K562 (cell line): ENCODE data around the gene RNF213. TPM values are rescaled to one million over a fixed set of nuclear protein-coding genes. Genes with fewer than 3 reads are reported as not detected.

Experiments used
- CAMTA2 ChIP-seq: fragments of 250-450 bp; sonication (Bioruptor Pico); conservative IDR thresholded peaks from 2 replicates; pipeline ENCODE4 v1.5.1; 2022
- KDM2B ChIP-seq: fragments of 250-450 bp; sonication (Bioruptor Pico); IDR thresholded peaks from 2 replicates; pipeline ENCODE4 v1.8.0; 2021; ENCODE audit warnings: mild to moderate bottlenecking, moderate library complexity
- PHF21A ChIP-seq: fragments of 450-650 bp; IDR thresholded peaks from 2 replicates; pipeline ENCODE4 v1.6.1; 2017; ENCODE audit warnings: low read depth, borderline replicate concordance
- RAD51 ChIP-seq: fragments of 450-650 bp; IDR thresholded peaks from 2 replicates; pipeline ENCODE4 v1.7.1; 2016; ENCODE audit warnings: low read depth, mild to moderate bottlenecking, borderline replicate concordance
- SAFB2 ChIP-seq: fragments of 200-400 bp; formaldehyde crosslinking; IDR thresholded peaks from 2 replicates; pipeline ENCODE4 v1.6.1; 2018; ENCODE audit warnings: borderline replicate concordance, low read length, low read depth, moderate library complexity; ENCODE audit not compliant: severe bottlenecking
- SIN3A ChIP-seq, 2 experiments: fragments of 150-350 bp in 1 of 2; IDR thresholded peaks; 2 replicates each; pipeline ENCODE4 v1.6.1; 2011 to 2016; ENCODE audit warnings: borderline replicate concordance in 2 of 2, low read depth in 2 of 2, low read length in 2 of 2, mild to moderate bottlenecking in 2 of 2, moderate library complexity in 2 of 2; ENCODE audit not compliant: control insufficient read depth in 1 of 2
- ZNF3 ChIP-seq: fragments of 250-450 bp; sonication (Bioruptor Pico); IDR thresholded peaks from 2 replicates; pipeline ENCODE4 v1.5.0; 2021; ENCODE audit warnings: mild to moderate bottlenecking, moderate library complexity
- ZNF76 ChIP-seq: fragments of 250-450 bp; sonication (Bioruptor Pico); IDR thresholded peaks from 2 replicates; pipeline ENCODE4 v1.4.0; 2020; ENCODE audit warnings: mild to moderate bottlenecking, moderate library complexity, borderline replicate concordance
- polyA plus RNA-seq, 8 experiments: library from polyadenylated mRNA; depleted of rRNA in 4 of 8; stranded (reverse) in 5 of 8; unstranded in 3 of 8; fragments of >200 nt; fragmentation: Nextera tagmentation in 2 of 8; fragmentation: Illumina TruSeq in 1 of 8; extraction: Ambion mirVana in 2 of 8; extraction: Trizol in 1 of 8; gene quantifications; 2 replicates each; pipeline versions ENCODE4 v1.2.1 to v1.2.3, GENCODE V29; 2011 to 2014; ENCODE audit warnings: inconsistent platforms in 1 of 8, missing spikeins in 1 of 8
- total RNA-seq, 7 experiments: library from RNA; depleted of rRNA in 6 of 7; stranded (reverse); fragments of >200 nt in 6 of 7; fragmentation: Illumina TruSeq in 2 of 7; extraction: Trizol in 2 of 7; gene quantifications; 2 replicates each; pipeline versions ENCODE4 v1.2.1 to v1.2.3, GENCODE V29; 2011 to 2021; ENCODE audit warnings: low replicate concordance in 1 of 7
- TF ChIP-seq, protein P1 (sequence below), 2 experiments: fragments of 450-650 bp; formaldehyde crosslinking in 1 of 2; IDR thresholded peaks; 2 replicates each; pipeline versions ENCODE4 v1.4.0 to v1.6.1; 2014 to 2020; ENCODE audit warnings: mild to moderate bottlenecking in 2 of 2, borderline replicate concordance in 1 of 2, low read depth in 1 of 2
- TF ChIP-seq, protein P2 (sequence below): sonication (generic); formaldehyde crosslinking; IDR thresholded peaks from 2 replicates; pipeline ENCODE4 v1.8.0; 2022; ENCODE audit warnings: missing genetic modification reagents, mild to moderate bottlenecking, moderate library complexity, borderline replicate concordance
- TF ChIP-seq, protein P3 (sequence below): sonication (generic); formaldehyde crosslinking; IDR thresholded peaks from 2 replicates; pipeline ENCODE4 v1.9.0; 2022; ENCODE audit warnings: mild to moderate bottlenecking, missing genetic modification reagents
- TF ChIP-seq, protein P4 (sequence below): fragments of 250-450 bp; sonication (Bioruptor Pico); IDR thresholded peaks from 2 replicates; pipeline ENCODE4 v1.4.0; 2020; ENCODE audit warnings: mild to moderate bottlenecking

Gene RNF213
- total and polyA plus RNA-seq, 9 of the 15 experiments (the other 6 are each of a cell fraction or from before 2014, with no cell fraction given), result 5.3 to 33.6 (median 17.9) TPM

DNA sequence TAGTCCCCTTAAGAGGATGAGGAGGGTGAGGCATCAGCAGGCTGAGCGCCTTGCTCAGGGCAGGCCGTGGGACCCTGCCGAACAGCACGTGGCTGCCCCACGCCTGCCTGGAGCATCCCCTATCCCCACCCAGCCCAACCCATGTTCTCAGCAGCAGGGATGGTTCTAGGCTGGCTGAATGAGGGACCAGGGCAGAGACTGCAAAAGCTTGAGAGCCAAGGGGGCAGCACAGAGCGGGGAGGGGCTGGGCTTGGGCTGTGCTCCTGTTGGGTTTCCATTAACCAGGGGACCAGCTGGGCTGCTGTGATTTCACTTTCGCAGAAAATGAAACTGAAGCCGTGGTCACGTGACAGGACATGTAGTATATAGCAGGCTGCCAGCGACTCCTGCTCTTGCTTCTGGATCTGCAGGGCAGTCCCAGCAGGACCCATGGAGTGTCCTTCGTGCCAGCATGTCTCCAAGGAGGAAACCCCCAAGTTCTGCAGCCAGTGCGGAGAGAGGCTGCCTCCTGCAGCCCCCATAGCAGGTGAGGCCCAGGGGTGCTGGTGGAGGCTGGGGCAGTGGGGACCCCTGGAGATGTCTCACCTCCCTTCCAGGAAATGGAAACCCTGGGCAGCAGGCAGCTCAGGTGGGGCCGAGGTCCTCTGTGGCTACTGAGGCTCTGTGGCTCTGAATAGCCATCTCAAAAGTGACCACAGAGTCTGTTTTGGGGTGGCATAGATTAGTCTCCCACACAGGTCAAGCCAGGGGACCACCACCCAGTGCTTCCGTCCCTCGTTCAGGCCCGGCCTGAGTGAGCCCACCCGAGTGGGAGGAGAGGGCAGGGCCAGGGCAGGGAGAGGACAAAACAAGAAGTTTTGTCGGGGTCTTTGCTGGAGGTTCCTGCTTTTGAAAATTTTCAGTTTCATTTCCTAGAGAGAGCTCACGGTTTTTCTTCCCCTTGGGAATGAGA, 2.9 kb downstream of the RNF213 start (continued):
- TF ChIP-seq, protein P1, sequence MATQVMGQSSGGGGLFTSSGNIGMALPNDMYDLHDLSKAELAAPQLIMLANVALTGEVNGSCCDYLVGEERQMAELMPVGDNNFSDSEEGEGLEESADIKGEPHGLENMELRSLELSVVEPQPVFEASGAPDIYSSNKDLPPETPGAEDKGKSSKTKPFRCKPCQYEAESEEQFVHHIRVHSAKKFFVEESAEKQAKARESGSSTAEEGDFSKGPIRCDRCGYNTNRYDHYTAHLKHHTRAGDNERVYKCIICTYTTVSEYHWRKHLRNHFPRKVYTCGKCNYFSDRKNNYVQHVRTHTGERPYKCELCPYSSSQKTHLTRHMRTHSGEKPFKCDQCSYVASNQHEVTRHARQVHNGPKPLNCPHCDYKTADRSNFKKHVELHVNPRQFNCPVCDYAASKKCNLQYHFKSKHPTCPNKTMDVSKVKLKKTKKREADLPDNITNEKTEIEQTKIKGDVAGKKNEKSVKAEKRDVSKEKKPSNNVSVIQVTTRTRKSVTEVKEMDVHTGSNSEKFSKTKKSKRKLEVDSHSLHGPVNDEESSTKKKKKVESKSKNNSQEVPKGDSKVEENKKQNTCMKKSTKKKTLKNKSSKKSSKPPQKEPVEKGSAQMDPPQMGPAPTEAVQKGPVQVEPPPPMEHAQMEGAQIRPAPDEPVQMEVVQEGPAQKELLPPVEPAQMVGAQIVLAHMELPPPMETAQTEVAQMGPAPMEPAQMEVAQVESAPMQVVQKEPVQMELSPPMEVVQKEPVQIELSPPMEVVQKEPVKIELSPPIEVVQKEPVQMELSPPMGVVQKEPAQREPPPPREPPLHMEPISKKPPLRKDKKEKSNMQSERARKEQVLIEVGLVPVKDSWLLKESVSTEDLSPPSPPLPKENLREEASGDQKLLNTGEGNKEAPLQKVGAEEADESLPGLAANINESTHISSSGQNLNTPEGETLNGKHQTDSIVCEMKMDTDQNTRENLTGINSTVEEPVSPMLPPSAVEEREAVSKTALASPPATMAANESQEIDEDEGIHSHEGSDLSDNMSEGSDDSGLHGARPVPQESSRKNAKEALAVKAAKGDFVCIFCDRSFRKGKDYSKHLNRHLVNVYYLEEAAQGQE (IDR thresholded peaks at IDR 0.05; ENCODE audit: borderline replicate concordance), result peak; percentile 59
- TF ChIP-seq, protein P1 (CRISPR knock-in tag; IDR thresholded peaks at IDR 0.05; ENCODE audit: low read depth), result no peak
- no peak for TF ChIP-seq KDM2B (CRISPR knock-in tag)
- TF ChIP-seq ZNF3 (CRISPR knock-in tag), result no peak
- 0 out of 4 replicates have a peak, but pooled peaks of 1 of the 2 experiments have one; percentile 17 for TF ChIP-seq SIN3A (IDR thresholded peaks at IDR 0.05; ENCODE audit: borderline replicate concordance in 2 of 2, control insufficient read depth in 1 of 2, low read depth in 2 of 2, low read length in 2 of 2)
- TF ChIP-seq, protein P2, sequence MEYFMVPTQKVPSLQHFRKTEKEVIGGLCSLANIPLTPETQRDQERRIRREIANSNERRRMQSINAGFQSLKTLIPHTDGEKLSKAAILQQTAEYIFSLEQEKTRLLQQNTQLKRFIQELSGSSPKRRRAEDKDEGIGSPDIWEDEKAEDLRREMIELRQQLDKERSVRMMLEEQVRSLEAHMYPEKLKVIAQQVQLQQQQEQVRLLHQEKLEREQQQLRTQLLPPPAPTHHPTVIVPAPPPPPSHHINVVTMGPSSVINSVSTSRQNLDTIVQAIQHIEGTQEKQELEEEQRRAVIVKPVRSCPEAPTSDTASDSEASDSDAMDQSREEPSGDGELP (CRISPR knock-in tag), result peak; percentile 85
- peak; percentile 85; the same call in 1 of the 2 replicates for TF ChIP-seq PHF21A
- TF ChIP-seq ZNF76 (CRISPR knock-in tag), result no peak
- no peak for TF ChIP-seq SAFB2
- TF ChIP-seq, protein P3, sequence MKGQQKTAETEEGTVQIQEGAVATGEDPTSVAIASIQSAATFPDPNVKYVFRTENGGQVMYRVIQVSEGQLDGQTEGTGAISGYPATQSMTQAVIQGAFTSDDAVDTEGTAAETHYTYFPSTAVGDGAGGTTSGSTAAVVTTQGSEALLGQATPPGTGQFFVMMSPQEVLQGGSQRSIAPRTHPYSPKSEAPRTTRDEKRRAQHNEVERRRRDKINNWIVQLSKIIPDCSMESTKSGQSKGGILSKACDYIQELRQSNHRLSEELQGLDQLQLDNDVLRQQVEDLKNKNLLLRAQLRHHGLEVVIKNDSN (CRISPR knock-in tag), result peak; percentile 84
- TF ChIP-seq, protein P4, sequence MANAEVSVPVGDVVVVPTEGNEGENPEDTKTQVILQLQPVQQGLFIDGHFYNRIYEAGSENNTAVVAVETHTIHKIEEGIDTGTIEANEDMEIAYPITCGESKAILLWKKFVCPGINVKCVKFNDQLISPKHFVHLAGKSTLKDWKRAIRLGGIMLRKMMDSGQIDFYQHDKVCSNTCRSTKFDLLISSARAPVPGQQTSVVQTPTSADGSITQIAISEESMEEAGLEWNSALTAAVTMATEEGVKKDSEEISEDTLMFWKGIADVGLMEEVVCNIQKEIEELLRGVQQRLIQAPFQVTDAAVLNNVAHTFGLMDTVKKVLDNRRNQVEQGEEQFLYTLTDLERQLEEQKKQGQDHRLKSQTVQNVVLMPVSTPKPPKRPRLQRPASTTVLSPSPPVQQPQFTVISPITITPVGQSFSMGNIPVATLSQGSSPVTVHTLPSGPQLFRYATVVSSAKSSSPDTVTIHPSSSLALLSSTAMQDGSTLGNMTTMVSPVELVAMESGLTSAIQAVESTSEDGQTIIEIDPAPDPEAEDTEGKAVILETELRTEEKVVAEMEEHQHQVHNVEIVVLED (CRISPR knock-in tag), result no peak
- TF ChIP-seq CAMTA2, result no peak
- peak; percentile 97 for TF ChIP-seq RAD51
